ENCODE measurements around the gene BORCS6. TPM values are rescaled to one million over a fixed set of nuclear protein-coding genes. Genes with fewer than 3 reads are reported as not detected.

BORCS6 gene
- total and polyA plus RNA-seq, 9 of the 15 experiments (the other 6 are each of a cell fraction or from before 2014, with no cell fraction given), result 0.01 to 7.4 (median 2.3) TPM

GRCh38 chr17:8226536-8227237 is 36.7 kb upstream of the BORCS6 start (continued):
- TF ChIP-seq ZNF785 (CRISPR knock-in tag; IDR thresholded peaks at IDR 0.05) (no peak), ZFPM2 (CRISPR knock-in tag; IDR thresholded peaks at IDR 0.05) (no peak), SPI1 (IDR thresholded peaks at IDR 0.05; ENCODE audit: borderline replicate concordance, low read depth, low read length) (no peak), HOMEZ (CRISPR knock-in tag; IDR thresholded peaks at IDR 0.05) (no peak), BRF2 (IDR thresholded peaks at IDR 0.05; ENCODE audit: borderline replicate concordance, insufficient read depth, insufficient read length) (no peak), ZNF512 (tag; IDR thresholded peaks at IDR 0.05) (no peak), CREB3 (tag; conservative IDR thresholded peaks at IDR 0.05; ENCODE audit: low read depth) (no peak), ZNF121 (CRISPR knock-in tag; conservative IDR thresholded peaks at IDR 0.05) (no peak), CHD4 (IDR thresholded peaks at IDR 0.05; ENCODE audit: insufficient read depth, insufficient replicate concordance, low read depth, low read length, poor library complexity, severe bottlenecking) (no peak), THRA (IDR thresholded peaks at IDR 0.05) (no peak), RNF219 (CRISPR knock-in tag; IDR thresholded peaks at IDR 0.05) (no peak), BCOR (IDR thresholded peaks at IDR 0.05) (no peak), POLR2H (tag; IDR thresholded peaks at IDR 0.05; ENCODE audit: low read depth) (peak; percentile 99), USF1 (CRISPR knock-in tag; IDR thresholded peaks at IDR 0.05) (no peak), DDX20 (tag; IDR thresholded peaks at IDR 0.05; ENCODE audit: low read depth) (no peak), NFATC3 (IDR thresholded peaks at IDR 0.05) (no peak), TRIM24 (IDR thresholded peaks at IDR 0.05) (0 out of 4 replicates have a peak, but pooled peaks of 1 of the 2 experiments have one; percentile 36), MTA1 (IDR thresholded peaks at IDR 0.05; ENCODE audit: borderline replicate concordance) (no peak; the same call in 1 of the 2 replicates)
